GM23338 (cell line): ENCODE measurements around the gene IGF2R. TPM values are rescaled to one million over a fixed set of nuclear protein-coding genes. Genes with fewer than 3 reads are reported as not detected.

Experiments used
- ATAC-seq: fragments of 200-7000 bp; cut with Tn5 transposase; 3 replicates; pipeline ENCODE4 v1.9.1; 2020
- DNase-seq: peaks from one replicate; pipeline ENCODE4 v3.0.0-alpha.2; 2015; ENCODE audit warnings: low spot score
- H2AFZ ChIP-seq: fragments of 200-600 bp; sonication (generic); 2 replicates; pipeline ENCODE4 v1.8.0; 2016; ENCODE audit warnings: antibody characterized with exemption, mild to moderate bottlenecking, moderate library complexity
- H3F3A ChIP-seq: fragments of 200-600 bp; sonication (generic); replicated peaks from 2 replicates; pipeline ENCODE4 v1.8.0; 2017; ENCODE audit warnings: antibody characterized with exemption, mixed run types, low read depth
- H3K27ac ChIP-seq: fragments of 200-600 bp; sonication (generic); 2 replicates; pipeline ENCODE4 v1.6.1; 2016; ENCODE audit warnings: low read depth
- H3K27me3 ChIP-seq: fragments of 200-600 bp; sonication (generic); 2 replicates; pipeline ENCODE4 v1.8.0; 2016; ENCODE audit warnings: mild to moderate bottlenecking, mixed run types, moderate library complexity; ENCODE audit not compliant: insufficient read depth
- H3K36me3 ChIP-seq: fragments of 200-600 bp; sonication (generic); 2 replicates; pipeline ENCODE4 v1.8.0; 2016; ENCODE audit warnings: mild to moderate bottlenecking; ENCODE audit not compliant: insufficient read depth
- H3K4me1 ChIP-seq: fragments of 200-600 bp; sonication (generic); 2 replicates; pipeline ENCODE4 v1.8.0; 2016; ENCODE audit warnings: mild to moderate bottlenecking, moderate library complexity; ENCODE audit not compliant: insufficient read depth
- H3K4me2 ChIP-seq: fragments of 200-600 bp; sonication (generic); 2 replicates; pipeline ENCODE4 v1.7.1; 2017; ENCODE audit warnings: mixed run types
- H3K4me3 ChIP-seq: fragments of 200-600 bp; sonication (generic); 2 replicates; pipeline ENCODE4 v1.6.1; 2016; ENCODE audit warnings: mixed run types
- H3K79me2 ChIP-seq: fragments of 200-600 bp; sonication (generic); replicated peaks from 2 replicates; pipeline ENCODE4 v1.8.0; 2017; ENCODE audit warnings: mild to moderate bottlenecking; ENCODE audit not compliant: insufficient read depth
- H3K9me2 ChIP-seq: fragments of 200-600 bp; sonication (generic); 2 replicates; pipeline ENCODE4 v1.8.0; 2017; ENCODE audit not compliant: insufficient read depth
- H4K20me1 ChIP-seq: fragments of 200-600 bp; sonication (generic); replicated peaks from 2 replicates; pipeline ENCODE4 v1.8.0; 2017; ENCODE audit warnings: mild to moderate bottlenecking; ENCODE audit not compliant: insufficient read depth
- H3K27ac Mint-ChIP-seq: 2 replicates; pipeline ENCODE4 v1.8.0; 2020; ENCODE audit warnings: inconsistent platforms, mild to moderate bottlenecking, moderate library complexity, mixed read lengths
- H3K27me3 Mint-ChIP-seq: 3 replicates; pipeline ENCODE4 v1.8.0; 2022; ENCODE audit warnings: low read depth, mild to moderate bottlenecking, moderate library complexity, mixed read lengths, inconsistent platforms; ENCODE audit not compliant: insufficient read depth, poor library complexity
- H3K36me3 Mint-ChIP-seq: 3 replicates; pipeline ENCODE4 v1.8.0; 2021; ENCODE audit warnings: low read depth, mild to moderate bottlenecking, inconsistent platforms, moderate library complexity, mixed read lengths
- H3K4me1 Mint-ChIP-seq: 3 replicates; pipeline ENCODE4 v1.8.0; 2020; ENCODE audit warnings: mild to moderate bottlenecking, inconsistent platforms, mixed read lengths
- H3K4me3 Mint-ChIP-seq: 3 replicates; pipeline ENCODE4 v1.8.0; 2021; ENCODE audit warnings: moderate library complexity, mild to moderate bottlenecking, inconsistent platforms, mixed read lengths
- H3K9me3 Mint-ChIP-seq: 3 replicates; pipeline ENCODE4 v1.8.0; 2020; ENCODE audit warnings: moderate library complexity, mild to moderate bottlenecking, inconsistent platforms, mixed read lengths
- CREB1 ChIP-seq: fragments of 250-450 bp; sonication (Bioruptor Pico); IDR thresholded peaks from 2 replicates; pipeline ENCODE4 v1.5.0; 2020; ENCODE audit warnings: low read depth, mild to moderate bottlenecking, moderate library complexity
- CTCF ChIP-seq, 2 experiments: fragments of 200-600 bp in 1 of 2; sonication (generic) in 1 of 2; conservative IDR thresholded peaks; 2 replicates each; pipeline versions ENCODE4 v1.5.1 to v1.6.1; 2016 to 2017; ENCODE audit warnings: antibody characterized with exemption in 2 of 2, low read depth in 2 of 2, mild to moderate bottlenecking in 2 of 2, moderate library complexity in 1 of 2
- EZH2 ChIP-seq: fragments of 200-600 bp; sonication (generic); IDR thresholded peaks from one replicate; pipeline ENCODE4 v1.8.0; 2017; ENCODE audit warnings: antibody characterized with exemption, mild to moderate bottlenecking, low read depth; ENCODE audit not compliant: unreplicated experiment
- EZH2phosphoT487 ChIP-seq: fragments of 200-600 bp; sonication (generic); IDR thresholded peaks from one replicate; pipeline ENCODE4 v1.8.1; 2018; ENCODE audit warnings: antibody characterized with exemption; ENCODE audit not compliant: unreplicated experiment
- JUNB ChIP-seq: IDR thresholded peaks from one replicate; pipeline ENCODE4 v1.6.1; 2016; ENCODE audit warnings: antibody characterized with exemption; ENCODE audit not compliant: unreplicated experiment
- NANOG ChIP-seq: IDR thresholded peaks from 2 replicates; pipeline ENCODE4 v1.6.1; 2016; ENCODE audit warnings: antibody characterized with exemption, borderline replicate concordance
- POLR2AphosphoS5 ChIP-seq: IDR thresholded peaks from 2 replicates; pipeline ENCODE4 v1.6.1; 2016; ENCODE audit warnings: antibody characterized with exemption, low read depth
- REST ChIP-seq: IDR thresholded peaks from one replicate; pipeline ENCODE4 v1.6.1; 2018; ENCODE audit warnings: antibody characterized with exemption; ENCODE audit not compliant: unreplicated experiment
- STAT1 ChIP-seq: IDR thresholded peaks from one replicate; pipeline ENCODE4 v1.6.1; 2016; ENCODE audit warnings: antibody characterized with exemption; ENCODE audit not compliant: unreplicated experiment
- ZNF114 ChIP-seq: fragments of 250-450 bp; sonication (Bioruptor Pico); IDR thresholded peaks from 2 replicates; pipeline ENCODE4 v1.5.0; 2020; ENCODE audit warnings: mild to moderate bottlenecking, moderate library complexity
- ZNF331 ChIP-seq: fragments of 250-450 bp; sonication (Bioruptor Pico); IDR thresholded peaks from 2 replicates; pipeline ENCODE4 v1.5.0; 2020; ENCODE audit warnings: low read depth, mild to moderate bottlenecking, moderate library complexity
- ZNF462 ChIP-seq: fragments of 250-450 bp; sonication (Bioruptor Pico); IDR thresholded peaks from 2 replicates; pipeline ENCODE4 v1.5.0; 2020; ENCODE audit warnings: mild to moderate bottlenecking, moderate library complexity
- polyA plus RNA-seq: library from polyadenylated mRNA; unstranded; fragments of >200 nt; fragmentation: Nextera tagmentation; extraction: Ambion mirVana; gene quantifications from 2 replicates; pipeline ENCODE4 v1.2.1, GENCODE V29; 2016
- total RNA-seq: library from RNA; depleted of rRNA; stranded (reverse); fragments of >200 nt; shearing (Covaris generic); gene quantifications from 2 replicates; pipeline ENCODE4 v1.2.3, GENCODE V29; 2014
- TF ChIP-seq, protein P1 (sequence below): IDR thresholded peaks from 2 replicates; pipeline ENCODE4 v1.6.1; 2016; ENCODE audit warnings: antibody characterized with exemption

The IGF2R gene
- total and polyA plus RNA-seq, 2 experiments from 2014 or later, result 12.5 to 76.4 TPM

DNA sequence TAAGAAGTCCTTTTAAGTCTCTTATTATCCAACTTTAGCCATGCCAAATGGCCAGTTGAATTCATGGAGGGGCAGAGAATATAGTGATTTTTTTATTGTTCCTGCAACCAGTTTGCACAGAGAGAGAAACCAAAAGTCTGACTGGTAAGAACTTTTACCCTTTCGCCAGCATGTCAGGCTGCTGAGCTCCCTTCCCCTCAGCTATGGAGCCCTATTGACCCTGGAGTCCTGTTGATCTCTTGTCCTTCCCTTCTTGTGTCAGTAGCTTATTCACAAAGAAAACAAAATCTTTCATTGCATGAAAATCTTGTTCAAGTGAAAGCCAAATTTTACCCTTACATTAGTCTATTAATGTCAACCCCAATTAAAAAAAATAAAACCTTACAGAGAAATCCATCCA lies 151.2 kb downstream of the IGF2R start (continued):
- TF ChIP-seq, protein P1, sequence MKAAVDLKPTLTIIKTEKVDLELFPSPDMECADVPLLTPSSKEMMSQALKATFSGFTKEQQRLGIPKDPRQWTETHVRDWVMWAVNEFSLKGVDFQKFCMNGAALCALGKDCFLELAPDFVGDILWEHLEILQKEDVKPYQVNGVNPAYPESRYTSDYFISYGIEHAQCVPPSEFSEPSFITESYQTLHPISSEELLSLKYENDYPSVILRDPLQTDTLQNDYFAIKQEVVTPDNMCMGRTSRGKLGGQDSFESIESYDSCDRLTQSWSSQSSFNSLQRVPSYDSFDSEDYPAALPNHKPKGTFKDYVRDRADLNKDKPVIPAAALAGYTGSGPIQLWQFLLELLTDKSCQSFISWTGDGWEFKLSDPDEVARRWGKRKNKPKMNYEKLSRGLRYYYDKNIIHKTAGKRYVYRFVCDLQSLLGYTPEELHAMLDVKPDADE, result no peak
- TF ChIP-seq ZNF114 (CRISPR knock-in tag), result no peak
- no peak for TF ChIP-seq NANOG

- Mint-ChIP-seq H3K9me3 (peaks cover 26% of the 10 kb centered on the region), H3K4me3 (no peak within 1 kb of the TSS), H3K4me1 (no peaks in the 10 kb centered on the region), H3K27me3 (peaks cover 5% of the 10 kb centered on the region), H3K36me3 (peaks cover 21% of the 10 kb centered on the region), H3K27ac (no peak within 1 kb of the TSS)
- H4K20me1 ChIP-seq, result no peaks in the 10 kb centered on the region
- no peaks in the 10 kb centered on the region for H3K9me2 ChIP-seq
- no peaks in the 10 kb centered on the region for H3F3A ChIP-seq
- ATAC-seq (no peak), DNase-seq (no peak)
- H3K79me2 ChIP-seq, result no peaks in the 10 kb centered on the region
- no peak within 1 kb of the TSS for H3K27ac ChIP-seq
- no peaks in the 10 kb centered on the region for H3K27me3 ChIP-seq
- no peak within 1 kb of the TSS for H3K4me3 ChIP-seq
- H2AFZ ChIP-seq, result no peak within 1 kb of the TSS
- H3K4me1 ChIP-seq, result no peaks in the 10 kb centered on the region
- no peak within 1 kb of the TSS for H3K4me2 ChIP-seq
- H3K36me3 ChIP-seq, result no peaks in the 10 kb centered on the region
- TF ChIP-seq EZH2 (no peak), POLR2AphosphoS5 (no peak), STAT1 (no peak), NANOG (no peak), REST (no peak), ZNF114 (CRISPR knock-in tag) (no peak), CREB1 (CRISPR knock-in tag) (no peak), EZH2phosphoT487 (no peak), JUNB (no peak), ZNF462 (CRISPR knock-in tag) (no peak), CTCF (conservative IDR thresholded peaks at IDR 0.05; ENCODE audit: low read depth in 2 of 2) (no peak), ZNF331 (CRISPR knock-in tag) (no peak)
These were observed 152.7 kb downstream of the IGF2R start, which contains the start of gene SLC22A1 for GRCh38 chr6:160121558-160121957. SLC22A1 (plus strand) TSS chr6:160121815; CDS start chr6:160121936, 121 bp downstream.
